Thyroid gland (tissue), 4 donors: ENCODE results near the gene CDC6.

Experiments used
- POLR2A ChIP-seq, 2 donors: fragments of 450-650 bp; IDR thresholded peaks; one replicate each; pipeline ENCODE4 v1.6.1; 2017; ENCODE audit warnings: antibody characterized with exemption in 2 of 2, mild to moderate bottlenecking in 2 of 2, moderate library complexity in 1 of 2
- TF ChIP-seq, protein P1 (sequence below), 6 experiments: fragments of 200-600 bp in 3 of 6; fragments of 450-650 bp in 3 of 6; sonication (generic) in 3 of 6; IDR thresholded peaks; one replicate each; pipeline ENCODE4 v1.5.1; 2016 to 2019; ENCODE audit warnings: antibody characterized with exemption in 6 of 6, mild to moderate bottlenecking in 2 of 6, inconsistent platforms in 1 of 6, moderate library complexity in 1 of 6

DNA sequence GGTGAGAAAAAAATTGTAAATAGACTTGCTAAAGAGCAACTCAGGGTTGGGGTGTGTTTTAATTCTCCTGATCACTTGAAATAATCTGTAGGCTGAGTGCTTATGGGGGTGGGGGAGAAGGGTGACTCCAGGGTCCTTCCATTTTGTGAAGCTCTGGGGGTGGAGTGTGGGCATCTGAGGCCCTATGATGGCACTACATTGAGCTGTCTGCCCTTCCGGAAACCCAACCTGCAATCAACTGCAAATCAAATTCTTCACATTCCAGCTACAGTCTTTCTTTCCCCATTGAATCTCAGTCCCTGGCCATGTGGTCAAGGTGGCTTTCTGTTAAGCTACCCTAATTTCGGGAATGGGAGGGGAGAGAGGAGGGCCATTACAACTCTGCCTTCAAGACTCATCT, 6.0 kb upstream of the CDC6 start:
- TF ChIP-seq, protein P1, sequence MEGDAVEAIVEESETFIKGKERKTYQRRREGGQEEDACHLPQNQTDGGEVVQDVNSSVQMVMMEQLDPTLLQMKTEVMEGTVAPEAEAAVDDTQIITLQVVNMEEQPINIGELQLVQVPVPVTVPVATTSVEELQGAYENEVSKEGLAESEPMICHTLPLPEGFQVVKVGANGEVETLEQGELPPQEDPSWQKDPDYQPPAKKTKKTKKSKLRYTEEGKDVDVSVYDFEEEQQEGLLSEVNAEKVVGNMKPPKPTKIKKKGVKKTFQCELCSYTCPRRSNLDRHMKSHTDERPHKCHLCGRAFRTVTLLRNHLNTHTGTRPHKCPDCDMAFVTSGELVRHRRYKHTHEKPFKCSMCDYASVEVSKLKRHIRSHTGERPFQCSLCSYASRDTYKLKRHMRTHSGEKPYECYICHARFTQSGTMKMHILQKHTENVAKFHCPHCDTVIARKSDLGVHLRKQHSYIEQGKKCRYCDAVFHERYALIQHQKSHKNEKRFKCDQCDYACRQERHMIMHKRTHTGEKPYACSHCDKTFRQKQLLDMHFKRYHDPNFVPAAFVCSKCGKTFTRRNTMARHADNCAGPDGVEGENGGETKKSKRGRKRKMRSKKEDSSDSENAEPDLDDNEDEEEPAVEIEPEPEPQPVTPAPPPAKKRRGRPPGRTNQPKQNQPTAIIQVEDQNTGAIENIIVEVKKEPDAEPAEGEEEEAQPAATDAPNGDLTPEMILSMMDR (IDR thresholded peaks at IDR 0.05): no peak
- TF ChIP-seq POLR2A (IDR thresholded peaks at IDR 0.05): no peak
